ENCODE results near the gene LAPTM5. TPM values are rescaled to one million over a fixed set of nuclear protein-coding genes. Genes with fewer than 3 reads are reported as not detected.
A peak's percentile ranks its signal among the peaks of the same experiment; 100 is the strongest.

LAPTM5 gene
- total RNA-seq, 1 donor from 2014 or later: 39.8 TPM

DNA sequence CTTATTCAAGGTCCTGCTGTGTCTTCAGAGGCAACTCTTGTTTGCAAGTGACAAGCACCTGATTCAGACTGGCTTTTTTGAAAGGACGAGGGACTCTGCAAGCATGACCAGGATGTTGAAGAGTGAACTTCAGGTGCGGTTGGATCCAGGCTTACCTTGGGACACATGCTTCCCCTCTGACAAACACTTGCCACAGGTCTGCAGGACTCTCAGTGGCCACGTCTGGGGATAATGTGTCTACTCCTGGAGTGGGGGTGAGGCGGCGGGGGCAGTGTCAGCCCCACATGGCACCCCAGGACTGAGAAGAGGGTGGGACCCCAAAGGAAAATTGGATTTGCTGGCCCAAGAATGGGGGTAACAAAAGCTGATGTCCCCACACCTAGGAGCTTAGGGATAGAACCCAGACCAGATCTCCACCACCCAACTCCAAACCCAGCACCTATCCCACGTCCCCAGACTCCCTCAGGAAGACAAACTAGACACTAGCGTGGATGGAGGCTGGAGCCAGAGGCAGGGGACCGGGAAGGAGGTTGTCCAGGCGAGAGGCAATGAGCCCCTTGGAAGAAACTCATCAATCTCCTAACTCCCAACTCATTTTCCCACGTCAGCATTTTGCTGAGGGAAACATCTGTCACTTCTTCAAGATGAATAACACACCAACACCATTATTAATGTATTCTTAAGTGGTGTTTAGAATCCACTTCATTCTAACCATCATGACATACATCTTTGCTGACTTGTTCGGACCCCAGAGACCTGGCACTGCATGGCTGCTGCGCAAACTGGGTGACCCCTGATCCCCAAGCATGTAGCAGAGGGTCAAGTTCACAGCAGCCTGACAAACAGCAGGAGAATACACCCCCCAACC is 32.0 kb upstream of the LAPTM5 start:
- Histone ChIP-seq H3K4me1 (no peaks in the 10 kb centered on the region), H3K27ac (no peak overlapping the region), H3K4me3 (no peak overlapping the region), H3K27me3 (no peaks in the 10 kb centered on the region), H3K9me3 (no peaks in the 10 kb centered on the region), H3K36me3 (no peaks in the 10 kb centered on the region)
- TF ChIP-seq POLR2AphosphoS5 (IDR thresholded peaks at IDR 0.05; ENCODE audit: insufficient read depth in 1 of 2, low read depth in 1 of 2) (no peak), CTCF (IDR thresholded peaks at IDR 0.05) (no peak), POLR2A (IDR thresholded peaks at IDR 0.05) (no peak)
- intact Hi-C loops (cut with DNase I): no loop called here
- no peak for DNase-seq (ENCODE audit: extremely low spot score in 2 of 2)

DNA sequence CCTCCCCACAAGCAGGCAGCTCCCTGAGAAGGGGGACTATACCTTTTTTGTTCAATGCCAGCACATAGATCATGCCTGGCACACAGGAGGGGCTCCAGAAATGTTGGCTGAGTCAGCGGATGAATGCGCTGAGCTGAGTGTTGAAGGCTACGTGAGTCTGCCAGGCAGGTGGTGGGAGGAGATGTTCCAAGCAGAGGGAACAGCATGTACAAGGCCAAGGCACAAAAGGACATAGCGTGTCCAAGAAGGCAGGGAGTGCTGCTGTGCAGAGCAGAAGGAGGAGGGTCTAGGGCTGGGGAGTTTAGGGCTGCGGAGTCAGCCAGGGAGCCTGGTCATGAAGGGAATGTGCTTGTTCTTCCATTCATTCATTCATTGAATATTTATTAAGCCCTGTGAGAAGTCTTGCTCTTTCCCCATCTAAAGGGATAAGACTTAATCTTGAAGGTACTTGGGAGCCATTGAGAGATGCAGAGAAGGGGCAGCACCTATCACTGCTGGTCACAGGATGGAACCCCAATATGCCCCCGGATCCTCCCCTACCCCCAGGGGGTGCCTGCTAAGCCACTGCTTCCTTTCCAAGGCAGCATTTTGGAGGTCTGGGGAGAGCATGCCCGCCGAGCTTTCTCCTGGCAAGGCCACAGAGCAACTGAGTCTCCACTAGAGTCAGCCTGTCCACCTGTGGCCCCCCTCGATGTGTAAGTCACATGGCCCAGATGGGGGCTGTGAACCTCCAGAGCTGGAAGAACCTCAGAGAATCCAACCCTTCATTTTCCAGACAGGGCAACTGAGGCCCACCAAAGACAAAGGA is 31.2 kb upstream of the LAPTM5 start:
- no peaks in the 10 kb centered on the region for H3K9me3 ChIP-seq
- intact Hi-C loops (cut with DNase I): no loop called here
- H3K36me3 ChIP-seq: no peaks in the 10 kb centered on the region
- peak in 1 of 2 donors; percentile 48 for TF ChIP-seq POLR2AphosphoS5 (IDR thresholded peaks at IDR 0.05; ENCODE audit: insufficient read depth in 1 of 2, low read depth in 1 of 2)
- no peak for TF ChIP-seq POLR2A (IDR thresholded peaks at IDR 0.05)
- no peak overlapping the region for H3K4me3 ChIP-seq
- H3K27me3 ChIP-seq: no peaks in the 10 kb centered on the region
- H3K27ac ChIP-seq: no peak overlapping the region
- no peaks in the 10 kb centered on the region for H3K4me1 ChIP-seq
- DNase-seq (ENCODE audit: extremely low spot score in 2 of 2): no peak

- Histone ChIP-seq H3K36me3 (no peaks in the 10 kb centered on the region), H3K4me3 (no peak overlapping the region), H3K27me3 (no peaks in the 10 kb centered on the region), H3K9me3 (no peaks in the 10 kb centered on the region), H3K27ac (no peak overlapping the region), H3K4me1 (no peaks in the 10 kb centered on the region)
- TF ChIP-seq POLR2A (IDR thresholded peaks at IDR 0.05): no peak
- intact Hi-C loops (cut with DNase I): no loop called here
- no peak for DNase-seq (ENCODE audit: extremely low spot score in 2 of 2)
These were observed 30.4 kb upstream of the LAPTM5 start for GRCh38 chr1:30787856-30788495.

- no peak overlapping the region for H3K4me3 ChIP-seq
- no peaks in the 10 kb centered on the region for H3K36me3 ChIP-seq
- intact Hi-C loops (cut with DNase I): no loop called here
- no peaks in the 10 kb centered on the region for H3K27me3 ChIP-seq
- no peak for DNase-seq (ENCODE audit: extremely low spot score in 2 of 2)
- no peaks in the 10 kb centered on the region for H3K4me1 ChIP-seq
- TF ChIP-seq POLR2AphosphoS5 (IDR thresholded peaks at IDR 0.05; ENCODE audit: insufficient read depth in 1 of 2, low read depth in 1 of 2) (no peak), POLR2A (IDR thresholded peaks at IDR 0.05) (no peak), CTCF (IDR thresholded peaks at IDR 0.05) (no peak)
- H3K9me3 ChIP-seq: no peaks in the 10 kb centered on the region
- no peak overlapping the region for H3K27ac ChIP-seq
These were observed 29.7 kb upstream of the LAPTM5 start for GRCh38 chr1:30787266-30787665.

DNA sequence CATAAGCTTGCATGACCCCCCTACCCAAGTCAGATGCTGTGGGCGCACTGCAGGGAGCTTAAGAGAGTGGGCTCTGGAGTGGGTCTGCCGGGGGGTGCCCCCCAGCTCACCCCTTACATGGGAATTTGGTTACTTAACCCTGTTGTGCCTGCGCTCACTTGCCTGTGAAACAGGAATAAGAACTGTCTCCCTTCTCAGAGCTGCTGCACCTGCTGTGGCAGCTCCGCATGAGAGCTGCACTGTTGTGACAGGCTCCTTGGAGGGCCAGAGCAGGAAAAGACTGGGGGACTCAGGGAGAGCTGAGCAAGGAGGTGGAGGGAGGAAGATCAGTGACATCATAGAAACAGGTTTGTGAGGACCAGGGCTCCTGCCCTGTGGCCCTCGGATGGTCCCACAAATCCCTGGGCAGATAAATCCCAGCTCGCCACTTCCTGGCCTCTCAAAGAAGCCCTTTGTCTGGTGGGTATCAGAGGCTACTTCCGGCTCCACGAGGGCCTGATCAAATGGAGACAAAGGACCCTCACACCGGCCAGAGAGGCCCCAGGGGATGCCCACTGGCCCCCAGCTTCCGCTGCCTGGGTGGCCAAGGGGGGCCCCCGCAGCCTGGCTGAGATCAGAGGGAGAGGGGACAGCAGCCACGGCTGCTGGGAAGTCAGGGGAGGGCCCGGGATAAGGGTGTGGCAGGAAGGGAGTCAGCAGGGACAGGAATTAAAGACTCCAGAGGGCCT is 28.9 kb upstream of the LAPTM5 start:
- no peak for DNase-seq (ENCODE audit: extremely low spot score in 2 of 2)
- TF ChIP-seq CTCF (IDR thresholded peaks at IDR 0.05) (no peak), POLR2A (IDR thresholded peaks at IDR 0.05) (no peak), POLR2AphosphoS5 (IDR thresholded peaks at IDR 0.05; ENCODE audit: insufficient read depth in 1 of 2, low read depth in 1 of 2) (no peak)
- intact Hi-C loops (cut with DNase I): no loop called here
- no peaks in the 10 kb centered on the region for H3K27me3 ChIP-seq
- no peak overlapping the region for H3K27ac ChIP-seq
- no peaks in the 10 kb centered on the region for H3K36me3 ChIP-seq
- no peaks in the 10 kb centered on the region for H3K4me1 ChIP-seq
- H3K9me3 ChIP-seq: no peaks in the 10 kb centered on the region
- no peak overlapping the region for H3K4me3 ChIP-seq

Measured in vagina (tissue), 2 donors.